HepG2 (cell line): ENCODE data around the gene PIGW. TPM values are rescaled to one million over a fixed set of nuclear protein-coding genes. Genes with fewer than 3 reads are reported as not detected.

Source experiments
- ATAC-seq: fragments of 200-7000 bp; cut with Tn5 transposase; 3 replicates; pipeline ENCODE4 v1.9.1; 2020; ENCODE audit warnings: mild to moderate bottlenecking, moderate library complexity
- BruUV-seq: library from RNA; stranded (reverse); fragments of 400-500 nt; replicated peaks from 2 replicates; lab custom pipeline; 2021; lab: Mats Ljungman, UMichigan
- CTCF ChIA-PET: fragments of 300-600 bp; formaldehyde crosslinking; extraction: SDS; loops from one replicate; lab custom pipeline; 2021; ENCODE audit warnings: low total read pairs, inconsistent platforms, low intra/inter-chr PET ratio; lab: Yijun Ruan, JAX
- POLR2A ChIA-PET: fragments of 350-600 bp; sonication (Branson Sonifier 250); formaldehyde crosslinking; loops from one replicate; lab custom pipeline; 2020; ENCODE audit warnings: antibody characterized with exemption, inconsistent platforms; lab: Yijun Ruan, JAX
- DNase-seq: peaks from one replicate; pipeline ENCODE4 v3.0.0-alpha.2; 2015; ENCODE audit warnings: low spot score
- FAIRE-seq: peaks from 3 replicates; lab custom pipeline; 2011; peaks lifted over from hg19 to GRCh38; lab: Jason Lieb, UNC
- H2AFZ ChIP-seq: one replicate; pipeline ENCODE4 v1.6.1; 2011; ENCODE audit warnings: low read length, inconsistent platforms
- H3K27ac ChIP-seq: fragments of 300-600 bp; 3 replicates; pipeline ENCODE4 v1.8.0; 2011; ENCODE audit warnings: mixed run types, mild to moderate bottlenecking, mixed read lengths, low read length, inconsistent platforms; ENCODE audit not compliant: insufficient read depth; ENCODE audit errors: extremely low read length
- H3K27me3 ChIP-seq, 2 experiments: fragments of 200-600 bp in 1 of 2; 2 replicates in 1 of 2; 3 replicates in 1 of 2; pipeline versions ENCODE4 v1.6.0 to v1.8.0; 2011; ENCODE audit warnings: low read length in 2 of 2, mild to moderate bottlenecking in 2 of 2, moderate library complexity in 2 of 2, inconsistent platforms in 1 of 2; ENCODE audit not compliant: insufficient read depth in 2 of 2, control insufficient read depth in 1 of 2
- H3K36me3 ChIP-seq, 2 experiments: fragments of 200-600 bp in 1 of 2; replicated peaks in 1 of 2; 2 replicates in 1 of 2; 3 replicates in 1 of 2; pipeline versions ENCODE4 v1.5.1 to v1.8.0; 2011; ENCODE audit warnings: low read length in 2 of 2, inconsistent platforms in 1 of 2; ENCODE audit not compliant: insufficient read depth in 2 of 2, control insufficient read depth in 1 of 2
- H3K4me1 ChIP-seq: 2 replicates; pipeline ENCODE4 v1.5.1; 2012; ENCODE audit warnings: low read length, inconsistent platforms; ENCODE audit not compliant: insufficient read depth
- H3K4me2 ChIP-seq: 2 replicates; pipeline ENCODE4 v1.6.0; 2011; ENCODE audit warnings: low read depth, low read length, inconsistent platforms
- H3K4me3 ChIP-seq, 3 experiments: fragments of 200-600 bp in 1 of 3; sonication (generic), shearing (Covaris generic) in 1 of 3; replicated peaks in 1 of 3; 2 replicates each; pipeline ENCODE4 v1.5.1; 2011 to 2016; ENCODE audit warnings: low read length in 3 of 3, inconsistent platforms in 2 of 3, low read depth in 2 of 3, mild to moderate bottlenecking in 2 of 3, control low read depth in 1 of 3, mixed read lengths in 1 of 3; ENCODE audit not compliant: insufficient read depth in 1 of 3
- H3K79me2 ChIP-seq: one replicate; pipeline ENCODE4 v1.6.1; 2011; ENCODE audit warnings: low read length, inconsistent platforms; ENCODE audit not compliant: insufficient read depth
- H3K9ac ChIP-seq: 2 replicates; pipeline ENCODE4 v1.6.0; 2011; ENCODE audit warnings: mild to moderate bottlenecking, low read depth, low read length, inconsistent platforms; ENCODE audit not compliant: insufficient read depth
- H3K9me3 ChIP-seq: 2 replicates; pipeline ENCODE4 v1.5.1; 2012; ENCODE audit warnings: mild to moderate bottlenecking, low read length
- H4K20me1 ChIP-seq: 2 replicates; pipeline ENCODE4 v1.6.0; 2011; ENCODE audit warnings: inconsistent platforms, mild to moderate bottlenecking, low read length, moderate library complexity; ENCODE audit not compliant: insufficient read depth
- AGO2 ChIP-seq: fragments of 200-400 bp; formaldehyde crosslinking; optimal IDR thresholded peaks from 2 replicates; pipeline ENCODE3; 2017; ENCODE audit warnings: mild to moderate bottlenecking, low read depth, low read length, moderate library complexity
- EED ChIP-seq: sonication (generic); formaldehyde crosslinking; IDR thresholded peaks from 2 replicates; pipeline ENCODE4 v1.5.0; 2020; ENCODE audit warnings: mild to moderate bottlenecking, missing genetic modification reagents
- MEIS1 ChIP-seq: sonication (generic); formaldehyde crosslinking; IDR thresholded peaks from 2 replicates; pipeline ENCODE4 v1.9.0; 2021; ENCODE audit warnings: mild to moderate bottlenecking, missing genetic modification reagents, moderate library complexity, borderline replicate concordance
- POLR2A ChIP-seq, 2 experiments: IDR thresholded peaks; 2 replicates each; pipeline ENCODE4 v1.6.1; 2011; ENCODE audit warnings: low read depth in 2 of 2, low read length in 2 of 2, mild to moderate bottlenecking in 1 of 2, moderate library complexity in 1 of 2; ENCODE audit not compliant: insufficient read depth in 1 of 2
- POLR2G ChIP-seq: fragments of 200-400 bp; formaldehyde crosslinking; IDR thresholded peaks from 2 replicates; pipeline ENCODE4 v1.6.1; 2018; ENCODE audit warnings: mild to moderate bottlenecking, low read depth, low read length, moderate library complexity
- RAD21 ChIP-seq: fragments of 450-650 bp; formaldehyde crosslinking; IDR thresholded peaks from 2 replicates; pipeline ENCODE4 v1.5.0; 2020; ENCODE audit warnings: mild to moderate bottlenecking
- RBM22 ChIP-seq: fragments of 200-400 bp; formaldehyde crosslinking; optimal IDR thresholded peaks from 2 replicates; pipeline ENCODE3; 2017; ENCODE audit warnings: mild to moderate bottlenecking, low read length, moderate library complexity
- SIX1 ChIP-seq: sonication (generic); formaldehyde crosslinking; IDR thresholded peaks from 2 replicates; pipeline ENCODE4 v1.4.0; 2020; ENCODE audit warnings: missing genetic modification reagents, borderline replicate concordance
- ZNF788 ChIP-seq: sonication (generic); formaldehyde crosslinking; IDR thresholded peaks from 2 replicates; pipeline ENCODE4 v1.5.0; 2020; ENCODE audit warnings: mild to moderate bottlenecking, missing genetic modification reagents, borderline replicate concordance
- WGBS: methylation state at CpG from one replicate; pipeline ENCODE4 v1.1.6; 2017; ENCODE audit warnings: low lambda C conversion rate; 5-methylcytosine and 5-hydroxymethylcytosine counted together
- in situ Hi-C: cut with HindIII; loops from 2 replicates; pipeline ENCODE4 v1.10.0; 2017; ENCODE audit warnings: low pct_unique_long_range_greater_than_20kb; ENCODE audit not compliant: extremely low pct_ligation_motif_present
- intact Hi-C: fragments of 100-400 bp; cut with micrococcal nuclease; formaldehyde crosslinking; loops from one replicate; pipeline ENCODE4 v1.10.0; 2022; ENCODE audit not compliant: unreplicated experiment
- polyA plus RNA-seq, 8 experiments: library from polyadenylated mRNA; depleted of rRNA in 3 of 8; stranded (reverse) in 7 of 8; unstranded in 1 of 8; fragments of >200 nt; fragmentation: Illumina TruSeq in 4 of 8; extraction: Trizol in 4 of 8; gene quantifications; 2 replicates each; pipeline versions ENCODE4 v1.2.1 to v1.2.3, GENCODE V29; 2011 to 2016; ENCODE audit warnings: low read depth in 4 of 8, missing spikeins in 1 of 8, mixed read lengths in 1 of 8; ENCODE audit not compliant: insufficient read depth in 1 of 8
- total RNA-seq, 5 experiments: library from RNA; depleted of rRNA; stranded (reverse); fragments of >200 nt; fragmentation: Illumina TruSeq; extraction: Trizol; gene quantifications; 2 replicates each; pipeline ENCODE4 v1.2.3, GENCODE V29; 2016; ENCODE audit warnings: low read depth in 1 of 5

PIGW gene
- total and polyA plus RNA-seq, 2 of the 13 experiments (the other 11 are each of a cell fraction or from before 2014, with no cell fraction given), result 9.0 to 24.0 TPM

GRCh38 chr17:36498155-36498554, 36.6 kb upstream of the PIGW start:
- DNase-seq (no peak), FAIRE-seq (no peak), ATAC-seq (no peak)
- peaks cover 27 to 73% of the 10 kb centered on the region in 2 experiments for H3K36me3 ChIP-seq
- POLR2A ChIA-PET, result interaction anchor here (1.7 kb wide), 1 partner anchor 12 kb away, joined by 5 read pairs; the partner anchor contains the start of gene ZNHIT3
- in situ Hi-C loops, result loop anchor here (25.0 kb wide), 1 partner anchor 536 kb away; no protein-coding TSS in a partner anchor
- TF ChIP-seq RAD21 (CRISPR knock-in tag), result no peak
- TF ChIP-seq RBM22, result peak; percentile 44
- TF ChIP-seq SIX1 (CRISPR knock-in tag), result no peak
- TF ChIP-seq AGO2, result peak; percentile 28
- TF ChIP-seq ZNF788 (CRISPR knock-in tag), result no peak
- TF ChIP-seq MEIS1, result no peak
- TF ChIP-seq POLR2A (IDR thresholded peaks at IDR 0.05; ENCODE audit: insufficient read depth in 1 of 2, low read depth in 2 of 2, low read length in 2 of 2), result peak in 1 of 2 experiments; percentile 39; a peak in 1 of 4 replicates
- H3K9ac ChIP-seq, result no peak overlapping the region
- H3K4me1 ChIP-seq, result no peaks in the 10 kb centered on the region
- WGBS, result 94% methylated on average over 8 of the region's 9 CpGs
- intact Hi-C loops, result no loop called here
- H3K4me2 ChIP-seq, result no peak overlapping the region
- no peaks in the 10 kb centered on the region for H3K79me2 ChIP-seq
- H3K27ac ChIP-seq, result no peak overlapping the region
- H3K9me3 ChIP-seq, result no peaks in the 10 kb centered on the region
- H4K20me1 ChIP-seq, result no peaks in the 10 kb centered on the region
- BruUV-seq, result no TSS peak
- H2AFZ ChIP-seq, result no peak overlapping the region
- CTCF ChIA-PET, result no interaction called here
- no peaks in the 10 kb centered on the region for H3K27me3 ChIP-seq
- H3K4me3 ChIP-seq, result no peak overlapping the region

- H3K27me3 ChIP-seq, result no peaks in the 10 kb centered on the region
- FAIRE-seq, result no peak
- TF ChIP-seq EED, result no peak
- 0 out of 2 replicates have a peak, but pooled peaks have one; percentile 20 for TF ChIP-seq POLR2G
- H3K27ac ChIP-seq, result no peak overlapping the region
- H3K9ac ChIP-seq, result no peak overlapping the region
- H3K4me1 ChIP-seq, result no peaks in the 10 kb centered on the region
- ChIA-PET CTCF (no interaction called here), POLR2A (interaction anchor here (1.7 kb wide), 1 partner anchor 13 kb away, joined by 5 read pairs; the partner anchor contains the start of gene ZNHIT3)
- H3K79me2 ChIP-seq, result no peaks in the 10 kb centered on the region
- BruUV-seq, result no TSS peak
- H2AFZ ChIP-seq, result no peak overlapping the region
- DNase-seq, result no peak
- intact Hi-C loops (no loop called here), in situ Hi-C loops (loop anchor here (25.0 kb wide), 1 partner anchor 536 kb away; no protein-coding TSS in a partner anchor)
- H4K20me1 ChIP-seq, result no peaks in the 10 kb centered on the region
- no peak overlapping the region for H3K4me2 ChIP-seq
- 96% methylated on average over 7 of the region's 7 CpGs for WGBS
- H3K36me3 ChIP-seq, result peaks cover 30 to 72% of the 10 kb centered on the region in 2 experiments
- no peaks in the 10 kb centered on the region for H3K9me3 ChIP-seq
- ATAC-seq, result no peak
- H3K4me3 ChIP-seq, result no peak overlapping the region
These were observed 36.1 kb upstream of the PIGW start for GRCh38 chr17:36498560-36499300.
